H54 (cell line): ENCODE measurements around the gene ARHGAP18.

ENCODE experiments used
- DNase-seq: peaks from one replicate; pipeline ENCODE4 v3.0.0; 2011; ENCODE audit warnings: low spot score, mixed read lengths; ENCODE audit not compliant: insufficient read length
- FAIRE-seq: peaks from 3 replicates; lab custom pipeline; 2011; peaks lifted over from hg19 to GRCh38; lab: Jason Lieb, UNC
- POLR2A ChIP-seq: IDR thresholded peaks from 2 replicates; pipeline ENCODE4 v1.6.1; 2011; ENCODE audit warnings: low read depth, mild to moderate bottlenecking, low read length

Gene ARHGAP18

GRCh38 chr6:129708496-129709195, 1.3 kb downstream of the ARHGAP18 start:
- FAIRE-seq (no peak), DNase-seq (no peak)
- TF ChIP-seq POLR2A = no peak

- TF ChIP-seq POLR2A = no peak
- FAIRE-seq (no peak), DNase-seq (no peak)
Measured at GRCh38 chr6:129707882-129708495, 2.0 kb downstream of the ARHGAP18 start.

GRCh38 chr6:129707028-129707427, 2.9 kb downstream of the ARHGAP18 start:
- no peak for TF ChIP-seq POLR2A

GRCh38 chr6:129705212-129705611, 4.8 kb downstream of the ARHGAP18 start:
- no peak for FAIRE-seq
- TF ChIP-seq POLR2A = no peak
- no peak for DNase-seq

More at GRCh38 chr6:129707028-129707427, 2.9 kb downstream of the ARHGAP18 start:
- DNase-seq (no peak), FAIRE-seq (no peak)

- DNase-seq (no peak), FAIRE-seq (no peak)
- no peak for TF ChIP-seq POLR2A
Measured at GRCh38 chr6:129704708-129705107, 5.3 kb downstream of the ARHGAP18 start.

GRCh38 chr6:129701721-129702455, 8.1 kb downstream of the ARHGAP18 start:
- DNase-seq (no peak), FAIRE-seq (no peak)
- no peak for TF ChIP-seq POLR2A

- no peak for TF ChIP-seq POLR2A
- DNase-seq (no peak), FAIRE-seq (no peak)
Measured at GRCh38 chr6:129700666-129701065, 9.3 kb downstream of the ARHGAP18 start.

GRCh38 chr6:129699659-129700058, 10.3 kb downstream of the ARHGAP18 start:
- DNase-seq = no peak
- FAIRE-seq = no peak
- TF ChIP-seq POLR2A = no peak

- TF ChIP-seq POLR2A = no peak
- FAIRE-seq (no peak), DNase-seq (no peak)
Measured at GRCh38 chr6:129698430-129698829, 11.5 kb downstream of the ARHGAP18 start.

- FAIRE-seq (no peak), DNase-seq (no peak)
- no peak for TF ChIP-seq POLR2A
Measured at GRCh38 chr6:129697788-129698187, 12.2 kb downstream of the ARHGAP18 start.

- TF ChIP-seq POLR2A = no peak
- FAIRE-seq (no peak), DNase-seq (no peak)
Measured at GRCh38 chr6:129696843-129697242, 13.1 kb downstream of the ARHGAP18 start.

GRCh38 chr6:129696028-129696418, 14.0 kb downstream of the ARHGAP18 start:
- no peak for TF ChIP-seq POLR2A
- FAIRE-seq (no peak), DNase-seq (no peak)

GRCh38 chr6:129695373-129696027, 14.5 kb downstream of the ARHGAP18 start:
- no peak for FAIRE-seq
- no peak for TF ChIP-seq POLR2A
- no peak for DNase-seq

GRCh38 chr6:129694036-129694435, 15.9 kb downstream of the ARHGAP18 start:
- TF ChIP-seq POLR2A = no peak
- FAIRE-seq (no peak), DNase-seq (no peak)
